ENCODE results near the gene UROC1. TPM values are rescaled to one million over a fixed set of nuclear protein-coding genes. Genes with fewer than 3 reads are reported as not detected.

The UROC1 gene
- total and polyA plus RNA-seq, 12 donors = 0.01 TPM; not detected in 11

DNA sequence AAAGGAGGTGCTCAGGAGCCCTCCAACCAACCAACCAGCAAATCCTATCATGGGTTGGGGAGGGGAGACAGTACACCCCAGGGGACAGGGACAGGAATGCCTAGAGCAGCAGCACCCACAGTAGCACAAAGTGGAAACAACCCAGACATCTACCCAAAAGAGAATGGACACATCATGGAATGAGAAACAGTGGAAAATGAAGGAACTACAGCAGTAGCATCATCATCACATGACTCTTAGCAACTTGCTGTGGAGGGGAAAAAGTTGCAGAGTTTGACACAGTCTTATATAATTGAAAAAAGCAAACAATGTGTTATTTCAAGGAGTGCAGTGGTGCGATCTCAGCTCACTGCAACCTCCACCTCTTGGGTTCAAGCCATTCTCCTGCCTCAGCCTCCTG is 30.1 kb upstream of the UROC1 start:
- DNase-seq (no peak), ATAC-seq (no peak)
- no peak overlapping the region for H3K4me3 ChIP-seq
- H3K27me3 ChIP-seq = peaks cover 0 to 21% (median 9%) of the 10 kb centered on the region in 7 donors
- no peaks in the 10 kb centered on the region for H3K9me3 ChIP-seq
- H3K36me3 ChIP-seq = no peaks in the 10 kb centered on the region
- intact Hi-C loops (cut with DNase I) = no loop called here
- no peak overlapping the region for H3K27ac ChIP-seq
- TF ChIP-seq, protein P1, sequence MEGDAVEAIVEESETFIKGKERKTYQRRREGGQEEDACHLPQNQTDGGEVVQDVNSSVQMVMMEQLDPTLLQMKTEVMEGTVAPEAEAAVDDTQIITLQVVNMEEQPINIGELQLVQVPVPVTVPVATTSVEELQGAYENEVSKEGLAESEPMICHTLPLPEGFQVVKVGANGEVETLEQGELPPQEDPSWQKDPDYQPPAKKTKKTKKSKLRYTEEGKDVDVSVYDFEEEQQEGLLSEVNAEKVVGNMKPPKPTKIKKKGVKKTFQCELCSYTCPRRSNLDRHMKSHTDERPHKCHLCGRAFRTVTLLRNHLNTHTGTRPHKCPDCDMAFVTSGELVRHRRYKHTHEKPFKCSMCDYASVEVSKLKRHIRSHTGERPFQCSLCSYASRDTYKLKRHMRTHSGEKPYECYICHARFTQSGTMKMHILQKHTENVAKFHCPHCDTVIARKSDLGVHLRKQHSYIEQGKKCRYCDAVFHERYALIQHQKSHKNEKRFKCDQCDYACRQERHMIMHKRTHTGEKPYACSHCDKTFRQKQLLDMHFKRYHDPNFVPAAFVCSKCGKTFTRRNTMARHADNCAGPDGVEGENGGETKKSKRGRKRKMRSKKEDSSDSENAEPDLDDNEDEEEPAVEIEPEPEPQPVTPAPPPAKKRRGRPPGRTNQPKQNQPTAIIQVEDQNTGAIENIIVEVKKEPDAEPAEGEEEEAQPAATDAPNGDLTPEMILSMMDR (IDR thresholded peaks at IDR 0.05) = no peak
- WGBS, 2 donors = 71 to 74% methylated on average over 1 of the region's 1 CpG
- H3K4me1 ChIP-seq = peaks cover 0 to 5% (median 0%) of the 10 kb centered on the region in 9 donors

DNA sequence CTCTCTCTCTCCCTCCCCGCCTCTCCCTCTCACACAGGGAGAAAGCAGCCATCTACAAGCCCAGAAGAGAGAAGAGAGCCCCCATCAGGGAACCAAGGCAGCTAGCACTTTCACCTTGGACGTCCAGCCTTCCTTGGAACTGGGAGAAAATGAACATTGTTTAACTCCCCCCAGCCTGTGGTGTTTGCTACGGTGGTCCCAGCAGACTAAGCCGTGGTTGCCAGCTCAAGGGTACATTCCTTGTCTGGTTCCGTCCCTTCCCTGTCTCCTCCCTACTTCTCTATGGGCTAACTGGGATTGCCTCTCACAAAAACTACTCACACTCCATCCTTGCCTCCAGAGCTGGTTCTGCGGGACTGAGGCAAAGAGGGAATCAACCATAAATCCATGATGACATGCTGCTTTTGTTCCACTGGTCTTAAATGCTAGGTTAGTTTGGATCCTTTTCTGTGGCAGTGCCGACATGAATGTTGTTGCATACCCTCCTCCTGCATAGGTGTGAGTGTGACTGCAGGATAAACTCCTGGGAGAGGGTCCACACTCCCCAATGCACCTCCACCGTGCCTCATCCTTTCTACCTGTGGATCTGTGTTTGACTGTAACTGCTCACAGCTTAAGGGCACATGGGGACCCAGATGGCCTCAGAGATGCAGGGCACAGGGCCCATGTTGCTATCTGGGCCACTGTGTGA is 29.1 kb upstream of the UROC1 start:
- no peak for DNase-seq
- peaks cover 0 to 31% (median 19%) of the 10 kb centered on the region in 7 donors for H3K27me3 ChIP-seq
- WGBS, 2 donors = 75 to 86% methylated on average over 8 of the region's 8 CpGs

DNA sequence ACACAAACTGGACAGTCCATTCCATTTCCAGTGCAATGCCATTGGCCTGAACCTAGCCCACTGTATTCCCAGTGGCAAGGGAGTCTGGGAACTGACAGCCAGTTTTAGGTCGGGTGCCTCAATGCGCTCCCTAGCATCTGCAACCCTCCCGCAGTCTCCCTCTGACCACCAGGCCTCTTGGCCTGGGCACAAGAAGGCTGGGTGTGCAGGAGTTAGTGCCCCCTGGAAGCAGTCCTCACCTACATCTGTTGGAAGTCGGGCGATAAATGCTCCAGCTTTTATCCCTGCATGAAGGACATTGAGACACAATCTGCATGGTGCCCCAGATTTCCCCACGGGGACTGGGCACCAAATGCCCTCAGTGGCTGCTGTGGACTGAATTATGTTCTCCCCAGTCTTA is 28.4 kb upstream of the UROC1 start:
- 89 to 95% methylated on average over 6 of the region's 6 CpGs for WGBS, 2 donors
- peaks cover 0 to 5% (median 0%) of the 10 kb centered on the region in 9 donors for H3K4me1 ChIP-seq
- no peak overlapping the region for H3K4me3 ChIP-seq
- no peak overlapping the region for H3K27ac ChIP-seq
- TF ChIP-seq, protein P1 (IDR thresholded peaks at IDR 0.05) = no peak
- no peaks in the 10 kb centered on the region for H3K36me3 ChIP-seq
- peaks cover 0 to 38% (median 23%) of the 10 kb centered on the region in 7 donors for H3K27me3 ChIP-seq
- DNase-seq (no peak), ATAC-seq (no peak)
- intact Hi-C loops (cut with DNase I) = no loop called here
- no peaks in the 10 kb centered on the region for H3K9me3 ChIP-seq

More for the DNA sequence above, 29.1 kb upstream of the UROC1 start:
- Histone ChIP-seq H3K4me3 (no peak overlapping the region), H3K9me3 (no peaks in the 10 kb centered on the region), H3K36me3 (no peaks in the 10 kb centered on the region), H3K4me1 (peaks cover 0 to 5% (median 0%) of the 10 kb centered on the region in 9 donors), H3K27ac (no peak overlapping the region)
- intact Hi-C loops (cut with DNase I) = no loop called here
- TF ChIP-seq, protein P1 (IDR thresholded peaks at IDR 0.05) = no peak
- no peak for ATAC-seq

DNA sequence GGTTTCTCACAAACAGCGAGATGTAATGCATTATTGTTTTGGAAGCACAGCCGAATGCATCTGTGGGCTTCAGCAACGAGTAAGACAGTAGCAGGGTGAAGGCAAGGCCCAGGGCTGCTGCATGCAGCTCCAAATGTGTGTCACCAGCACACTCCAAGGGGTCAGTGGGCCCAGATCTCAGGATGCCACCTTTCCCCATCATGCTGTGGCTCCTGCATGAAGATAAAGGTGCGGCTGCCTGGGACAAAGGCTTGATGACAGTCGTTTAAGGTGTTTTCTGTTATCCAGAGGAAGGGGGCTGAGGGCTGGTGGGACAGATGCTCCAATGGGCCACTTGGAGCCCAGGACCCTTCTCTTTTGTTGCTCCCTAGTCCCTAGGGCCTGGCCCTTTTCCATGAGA is 28.0 kb upstream of the UROC1 start:
- no peak overlapping the region for H3K27ac ChIP-seq
- no peak overlapping the region for H3K4me3 ChIP-seq
- H3K4me1 ChIP-seq = peaks cover 0 to 9% (median 0%) of the 10 kb centered on the region in 9 donors
- intact Hi-C loops (cut with DNase I) = no loop called here
- H3K36me3 ChIP-seq = no peaks in the 10 kb centered on the region
- ATAC-seq = no peak
- TF ChIP-seq, protein P1 (IDR thresholded peaks at IDR 0.05) = no peak
- H3K9me3 ChIP-seq = no peaks in the 10 kb centered on the region
- H3K27me3 ChIP-seq = peaks cover 0 to 43% (median 27%) of the 10 kb centered on the region in 7 donors
- no peak for DNase-seq
- WGBS, 2 donors = 75 to 83% methylated on average over 5 of the region's 5 CpGs
